ENCODE data around the gene PRKCG. TPM values are rescaled to one million over a fixed set of nuclear protein-coding genes. Genes with fewer than 3 reads are reported as not detected.
A peak's percentile ranks its signal among the peaks of the same experiment; 100 is the strongest.

Gene PRKCG
- total and polyA plus RNA-seq, 3 experiments from 2014 or later, result not detected

DNA sequence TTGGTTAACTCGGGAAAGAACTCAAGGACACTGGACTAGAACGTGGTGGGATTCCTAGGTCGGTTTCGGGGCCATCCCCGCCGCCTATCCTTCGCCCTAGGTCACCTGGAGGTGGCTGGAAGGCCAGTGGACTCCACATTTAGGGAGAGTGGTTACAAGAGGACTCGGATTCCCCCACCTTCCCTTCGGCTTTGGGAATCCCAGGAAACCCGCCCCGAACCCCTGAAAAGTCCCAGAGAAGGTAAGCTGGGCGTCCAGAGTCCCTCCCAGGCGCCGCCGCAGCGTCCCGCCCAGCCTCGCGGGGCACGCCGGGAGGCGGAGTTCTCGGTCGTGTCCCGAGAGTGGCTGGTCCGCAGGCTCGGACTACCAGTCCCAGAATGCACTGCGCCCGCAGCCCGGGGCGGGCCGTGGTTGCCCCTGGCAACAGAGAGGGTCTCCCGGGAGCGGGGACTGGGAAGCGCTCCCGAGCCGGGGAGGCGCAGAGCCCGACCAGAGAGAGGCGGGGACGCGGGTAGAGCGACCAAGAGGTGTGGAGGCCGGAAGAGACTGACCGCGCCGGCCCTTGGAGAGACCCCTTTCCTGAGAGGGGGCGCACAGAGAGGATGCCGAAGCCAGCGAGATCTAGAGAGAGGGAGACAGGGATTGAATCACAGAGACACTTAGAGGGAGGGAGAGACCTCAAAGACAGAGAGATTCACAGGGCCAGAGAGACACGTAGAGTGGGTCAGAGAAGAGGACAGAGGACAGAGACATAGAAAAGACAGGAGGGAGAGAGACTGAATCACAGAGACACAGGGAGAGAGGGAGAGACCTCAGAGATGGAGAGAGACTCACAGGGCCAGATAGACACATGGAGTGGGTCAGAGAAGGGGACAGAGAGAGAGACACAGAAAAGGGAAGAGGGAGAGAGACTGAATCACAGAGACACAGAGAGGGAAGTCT is 2.6 kb upstream of the PRKCG start:
- H3K27ac Mint-ChIP-seq, result peak overlapping the region in 2 of 8 donors; percentile 19 to 43
- H3K4me3 Mint-ChIP-seq, result peak overlapping the region in 1 of 7 donors; percentile 80
- Histone ChIP-seq H3K27ac (ENCODE audit: low read depth, low read length) (no peak overlapping the region), H3K27me3 (ENCODE audit: insufficient read depth, low read length, poor library complexity, severe bottlenecking) (peaks cover 37% of the 10 kb centered on the region), H3K4me3 (ENCODE audit: low read length) (peak overlapping the region; percentile 74), H3K9me3 (ENCODE audit: low read length) (no peaks in the 10 kb centered on the region), H3K36me3 (ENCODE audit: insufficient read depth, low read length) (peaks cover under 1% of the 10 kb centered on the region), H3K4me1 (ENCODE audit: insufficient read depth, low read length) (peaks cover 70% of the 10 kb centered on the region)
- ChIA-PET CTCF (interaction anchor here (1.0 to 2.0 kb wide), 2 partner anchors 9 to 12 kb away, joined by 3 to 7 read pairs; partner anchors contain the start of gene MYADM), POLR2A (interaction anchor here (1.6 kb wide), 1 partner anchor 11 kb away, joined by 14 read pairs; the partner anchor contains the start of gene MYADM)
- H3K36me3 Mint-ChIP-seq, result peaks cover 7 to 20% (median 10%) of the 10 kb centered on the region in 3 donors
- peaks cover 49 to 56% (median 53%) of the 10 kb centered on the region in 3 donors for H3K4me1 Mint-ChIP-seq
- H3K9me3 Mint-ChIP-seq, result no peaks in the 10 kb centered on the region
- peak; percentile 60 to 86 (median 73) for DNase-seq
- H3K27me3 Mint-ChIP-seq, result peaks cover 17 to 21% of the 10 kb centered on the region in 2 donors

DNA sequence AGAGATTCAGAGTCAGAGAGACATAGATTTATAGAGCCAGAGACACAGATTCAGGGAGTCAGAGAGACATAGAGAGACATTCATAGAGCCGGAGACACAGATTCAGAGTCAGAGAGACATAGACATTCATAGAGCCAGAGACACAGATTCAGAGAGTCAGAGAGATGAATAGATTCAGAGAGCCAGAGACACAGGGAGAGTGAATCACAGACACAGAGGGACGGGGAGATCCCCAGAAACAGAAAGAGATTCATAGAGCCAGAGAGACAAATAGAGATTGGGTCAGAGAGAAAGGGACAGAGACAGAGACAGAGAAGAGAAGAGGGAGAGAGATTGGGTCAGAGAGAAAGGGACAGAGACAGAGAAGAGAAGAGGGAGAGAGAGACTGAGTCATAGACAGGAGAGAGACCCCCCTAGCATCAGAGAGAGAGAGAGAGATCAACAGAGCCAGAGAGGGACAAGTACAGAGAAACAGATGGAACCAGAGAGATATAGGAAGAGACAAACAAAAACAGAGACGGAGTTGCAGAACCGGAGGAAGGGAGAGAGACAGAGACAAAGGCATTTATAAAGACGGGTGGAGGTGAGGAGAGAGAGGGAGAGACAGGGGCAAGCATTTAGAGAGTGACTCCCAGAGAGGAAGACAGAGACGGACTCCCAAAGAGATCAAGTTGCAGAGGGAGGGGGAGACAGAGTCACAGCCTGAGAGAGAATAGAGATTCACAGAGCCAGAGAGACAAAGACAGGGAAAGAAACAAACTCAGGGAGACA is 1.1 kb upstream of the PRKCG start:
- H3K27me3 ChIP-seq (ENCODE audit: insufficient read depth, low read length, poor library complexity, severe bottlenecking), result peaks cover 37% of the 10 kb centered on the region
- DNase-seq, result no peak
- POLR2A ChIA-PET, result no interaction called here

GRCh38 chr19:53882391-53883050 is 524 bp downstream of the PRKCG start:
- peak overlapping the region in 2 of 8 donors; percentile 12 to 44 for H3K27ac Mint-ChIP-seq
- Histone ChIP-seq H3K4me1 (ENCODE audit: insufficient read depth, low read length) (peaks cover 41% of the 10 kb centered on the region), H3K9me3 (ENCODE audit: low read length) (no peaks in the 10 kb centered on the region), H3K27ac (ENCODE audit: low read depth, low read length) (no peak overlapping the region), H3K27me3 (ENCODE audit: insufficient read depth, low read length, poor library complexity, severe bottlenecking) (peaks cover 37% of the 10 kb centered on the region), H3K4me3 (ENCODE audit: low read length) (no peak overlapping the region), H3K36me3 (ENCODE audit: insufficient read depth, low read length) (no peaks in the 10 kb centered on the region)
- H3K36me3 Mint-ChIP-seq, result peaks cover 0 to 3% (median 0%) of the 10 kb centered on the region in 3 donors
- ChIA-PET POLR2A (interaction anchor here (0.7 to 0.8 kb wide), 2 partner anchors 10 to 15 kb away, joined by 3 read pairs; partner anchors contain the start of gene MYADM), CTCF (interaction anchor here (0.7 to 2.8 kb wide), 15 partner anchors 8 to 144 kb away, joined by 3 to 29 read pairs (median 4); partner anchors contain the start of gene MYADM)
- peaks cover 20 to 27% (median 22%) of the 10 kb centered on the region in 3 donors for H3K4me1 Mint-ChIP-seq
- DNase-seq, result no peak
- peaks cover 23 to 25% of the 10 kb centered on the region in 2 donors for H3K27me3 Mint-ChIP-seq
- peak overlapping the region in 6 of 7 donors; percentile 16 to 79 (median 51) for H3K4me3 Mint-ChIP-seq
- H3K9me3 Mint-ChIP-seq, result no peaks in the 10 kb centered on the region

More for the DNA sequence above, 1.1 kb upstream of the PRKCG start:
- peaks cover under 1 to 9% (median 5%) of the 10 kb centered on the region in 3 donors for H3K36me3 Mint-ChIP-seq
- H3K4me3 Mint-ChIP-seq, result no peak overlapping the region
- H3K9me3 Mint-ChIP-seq, result no peaks in the 10 kb centered on the region
- H3K27me3 Mint-ChIP-seq, result peaks cover 23 to 28% of the 10 kb centered on the region in 2 donors
- no peak overlapping the region for H3K27ac ChIP-seq (ENCODE audit: low read depth, low read length)
- no peaks in the 10 kb centered on the region for H3K36me3 ChIP-seq (ENCODE audit: insufficient read depth, low read length)
- H3K4me3 ChIP-seq (ENCODE audit: low read length), result peak overlapping the region; percentile 16
- peaks cover 55% of the 10 kb centered on the region for H3K4me1 ChIP-seq (ENCODE audit: insufficient read depth, low read length)
- H3K27ac Mint-ChIP-seq, result no peak overlapping the region
- H3K9me3 ChIP-seq (ENCODE audit: low read length), result no peaks in the 10 kb centered on the region
- H3K4me1 Mint-ChIP-seq, result peaks cover 35 to 44% (median 38%) of the 10 kb centered on the region in 3 donors
- CTCF ChIA-PET, result interaction anchor here (1.2 to 2.8 kb wide), 6 partner anchors 8 to 143 kb away, joined by 4 to 29 read pairs (median 6); partner anchors contain the start of gene MYADM

DNA sequence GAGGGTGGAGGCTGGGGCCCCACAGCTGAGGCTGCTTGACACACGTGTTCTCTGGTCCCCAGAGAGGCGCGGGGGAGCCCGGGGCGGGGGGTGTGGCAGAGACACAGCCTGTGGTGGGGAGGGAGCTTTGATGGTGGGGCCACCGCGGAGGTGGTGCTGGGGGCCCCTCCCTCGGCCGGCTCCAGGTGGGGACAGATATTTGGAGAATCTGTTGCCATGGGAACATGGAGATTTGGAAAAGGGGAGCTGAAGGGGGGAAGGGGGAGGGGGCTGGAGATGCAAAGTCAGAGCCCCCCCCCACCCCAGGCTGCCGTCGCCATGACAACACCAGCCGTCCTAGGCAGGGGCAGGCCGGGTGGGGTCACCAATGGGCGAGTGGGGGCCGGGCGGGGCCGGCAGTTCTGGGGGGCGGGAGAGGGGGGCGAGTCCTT is 1.2 kb downstream of the PRKCG start:
- H3K36me3 Mint-ChIP-seq, result peaks cover 0 to 3% (median 0%) of the 10 kb centered on the region in 3 donors
- peak in 2 of 5 donors; percentile 58 to 77 for DNase-seq
- peaks cover 37% of the 10 kb centered on the region for H3K27me3 ChIP-seq (ENCODE audit: insufficient read depth, low read length, poor library complexity, severe bottlenecking)

DNA sequence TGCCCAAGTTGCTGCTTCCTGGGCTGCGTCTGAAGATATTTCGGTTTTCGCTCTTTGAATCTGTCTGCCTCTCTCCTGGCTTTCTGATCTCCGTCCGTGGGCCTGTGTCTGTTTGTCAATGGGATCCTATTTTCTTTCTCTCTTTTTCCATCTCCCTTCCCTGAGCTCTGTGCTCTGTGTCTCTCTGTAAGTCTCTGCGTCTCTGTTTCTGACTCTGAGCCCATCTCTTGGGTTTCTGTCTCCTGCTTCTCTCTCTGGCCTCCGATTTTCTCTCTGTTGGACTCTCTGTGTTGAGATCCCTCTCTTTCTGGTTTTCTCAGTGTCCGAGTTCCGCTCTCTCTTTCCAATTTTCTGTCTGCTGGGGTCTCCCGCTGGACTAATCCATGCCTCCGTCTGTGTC is 1.7 kb downstream of the PRKCG start:
- ChIA-PET CTCF (interaction anchor here (1.3 to 2.8 kb wide), 5 partner anchors 13 to 141 kb away, joined by 3 to 29 read pairs (median 5); partner anchors contain the start of gene MYADM), POLR2A (no interaction called here)
- peaks cover 23 to 27% of the 10 kb centered on the region in 2 donors for H3K27me3 Mint-ChIP-seq
- peaks cover 37% of the 10 kb centered on the region for H3K27me3 ChIP-seq (ENCODE audit: insufficient read depth, low read length, poor library complexity, severe bottlenecking)
- no peaks in the 10 kb centered on the region for H3K36me3 ChIP-seq (ENCODE audit: insufficient read depth, low read length)
- no peak for DNase-seq
- no peaks in the 10 kb centered on the region for H3K9me3 Mint-ChIP-seq
- H3K4me1 Mint-ChIP-seq, result peaks cover 12 to 20% (median 13%) of the 10 kb centered on the region in 3 donors
- H3K27ac Mint-ChIP-seq, result peak overlapping the region in 6 of 8 donors; percentile 23 to 75 (median 52)
- H3K4me3 ChIP-seq (ENCODE audit: low read length), result no peak overlapping the region
- peaks cover 32% of the 10 kb centered on the region for H3K4me1 ChIP-seq (ENCODE audit: insufficient read depth, low read length)
- H3K4me3 Mint-ChIP-seq, result peak overlapping the region in 6 of 7 donors; percentile 1 to 87 (median 51)
- peaks cover 0 to 3% (median 0%) of the 10 kb centered on the region in 3 donors for H3K36me3 Mint-ChIP-seq
- H3K9me3 ChIP-seq (ENCODE audit: low read length), result no peaks in the 10 kb centered on the region
- H3K27ac ChIP-seq (ENCODE audit: low read depth, low read length), result no peak overlapping the region

More for the DNA sequence above, 1.2 kb downstream of the PRKCG start:
- CTCF ChIA-PET, result interaction anchor here (1.3 to 2.8 kb wide), 5 partner anchors 12 to 142 kb away, joined by 3 to 29 read pairs (median 5); partner anchors contain the start of gene MYADM
- Mint-ChIP-seq H3K4me3 (peak overlapping the region in 4 of 7 donors; percentile 30 to 87 (median 64)), H3K9me3 (no peaks in the 10 kb centered on the region), H3K4me1 (peaks cover 15 to 20% (median 15%) of the 10 kb centered on the region in 3 donors), H3K27me3 (peaks cover 23 to 29% of the 10 kb centered on the region in 2 donors), H3K27ac (peak overlapping the region in 1 of 8 donors; percentile 23)
- Histone ChIP-seq H3K4me1 (ENCODE audit: insufficient read depth, low read length) (peaks cover 35% of the 10 kb centered on the region), H3K27ac (ENCODE audit: low read depth, low read length) (no peak overlapping the region), H3K9me3 (ENCODE audit: low read length) (no peaks in the 10 kb centered on the region), H3K4me3 (ENCODE audit: low read length) (no peak overlapping the region), H3K36me3 (ENCODE audit: insufficient read depth, low read length) (no peaks in the 10 kb centered on the region)
- POLR2A ChIA-PET, result no interaction called here

GRCh38 chr19:53884256-53884655 is 2.3 kb downstream of the PRKCG start:
- Histone ChIP-seq H3K36me3 (ENCODE audit: insufficient read depth, low read length) (no peaks in the 10 kb centered on the region), H3K9me3 (ENCODE audit: low read length) (no peaks in the 10 kb centered on the region), H3K4me3 (ENCODE audit: low read length) (no peak overlapping the region), H3K4me1 (ENCODE audit: insufficient read depth, low read length) (peaks cover 27% of the 10 kb centered on the region), H3K27ac (ENCODE audit: low read depth, low read length) (no peak overlapping the region), H3K27me3 (ENCODE audit: insufficient read depth, low read length, poor library complexity, severe bottlenecking) (peaks cover 32% of the 10 kb centered on the region)
- Mint-ChIP-seq H3K27me3 (peaks cover 19 to 24% of the 10 kb centered on the region in 2 donors), H3K27ac (peak overlapping the region in 2 of 8 donors; percentile 2 to 23), H3K36me3 (peaks cover 0 to 3% (median 0%) of the 10 kb centered on the region in 3 donors), H3K4me1 (peaks cover 7 to 20% (median 8%) of the 10 kb centered on the region in 3 donors), H3K9me3 (no peaks in the 10 kb centered on the region), H3K4me3 (peak overlapping the region in 3 of 7 donors; percentile 1 to 87 (median 3))
- DNase-seq, result no peak
- ChIA-PET POLR2A (no interaction called here), CTCF (interaction anchor here (1.3 to 1.6 kb wide), 3 partner anchors 13 to 141 kb away, joined by 3 to 5 read pairs (median 4); no protein-coding TSS in a partner anchor)

GRCh38 chr19:53885036-53885435 is 3.0 kb downstream of the PRKCG start:
- ChIA-PET CTCF (no interaction called here), POLR2A (no interaction called here)
- no peak overlapping the region for H3K27ac ChIP-seq (ENCODE audit: low read depth, low read length)
- peaks cover 24% of the 10 kb centered on the region for H3K27me3 ChIP-seq (ENCODE audit: insufficient read depth, low read length, poor library complexity, severe bottlenecking)
- Mint-ChIP-seq H3K4me1 (peaks cover 9 to 24% (median 10%) of the 10 kb centered on the region in 3 donors), H3K4me3 (no peak overlapping the region), H3K9me3 (no peaks in the 10 kb centered on the region), H3K36me3 (peaks cover 0 to 3% (median 0%) of the 10 kb centered on the region in 3 donors), H3K27me3 (peaks cover 19 to 24% of the 10 kb centered on the region in 2 donors), H3K27ac (no peak overlapping the region)
- no peak for DNase-seq
- H3K4me3 ChIP-seq (ENCODE audit: low read length), result no peak overlapping the region
- no peaks in the 10 kb centered on the region for H3K9me3 ChIP-seq (ENCODE audit: low read length)
- H3K36me3 ChIP-seq (ENCODE audit: insufficient read depth, low read length), result no peaks in the 10 kb centered on the region
- H3K4me1 ChIP-seq (ENCODE audit: insufficient read depth, low read length), result peaks cover 21% of the 10 kb centered on the region

All from CD8-positive, alpha-beta memory T cell (primary cell).